Measurements from ENCODE around the gene IPP. TPM values are rescaled to one million over a fixed set of nuclear protein-coding genes. Genes with fewer than 3 reads are reported as not detected.
"Not testable (repeated sequence)": the region's sequence is repeated elsewhere in the genome, so short reads cannot be mapped to it uniquely, and the experiment has no call there.

The IPP gene
- total RNA-seq, 1 experiment from 2014 or later: 11.4 TPM

- DNase-seq: no peak
- Histone ChIP-seq H3K27ac (no peak overlapping the region), H3K4me1 (peaks cover 6% of the 10 kb centered on the region)
Observed at GRCh38 chr1:45682942-45683341, 67.5 kb downstream of the IPP start.

GRCh38 chr1:45679123-45679522 is 71.3 kb downstream of the IPP start:
- no peaks in the 10 kb centered on the region for H3K27me3 ChIP-seq
- H3K27ac ChIP-seq: no peak overlapping the region
- peaks cover 14% of the 10 kb centered on the region; the same call in 1 of the 2 replicates for H3K36me3 ChIP-seq
- H3K9me3 ChIP-seq (replicated peaks): no peaks in the 10 kb centered on the region
- DNase-seq: no peak
- no peak overlapping the region for H3K4me3 ChIP-seq
- peaks cover 3% of the 10 kb centered on the region; the same call in 1 of the 2 replicates for H3K4me1 ChIP-seq

More at GRCh38 chr1:45682942-45683341, 67.5 kb downstream of the IPP start:
- no peaks in the 10 kb centered on the region for H3K9me3 ChIP-seq (replicated peaks)
- no peak overlapping the region for H3K4me3 ChIP-seq
- H3K27me3 ChIP-seq: no peaks in the 10 kb centered on the region
- peaks cover 6% of the 10 kb centered on the region; the same call in 1 of the 2 replicates for H3K36me3 ChIP-seq

GRCh38 chr1:45678489-45678888 is 72.0 kb downstream of the IPP start:
- no peak overlapping the region for H3K27ac ChIP-seq
- no peaks in the 10 kb centered on the region for H3K27me3 ChIP-seq
- H3K4me1 ChIP-seq: peaks cover 7% of the 10 kb centered on the region; the same call in 1 of the 2 replicates
- no peaks in the 10 kb centered on the region for H3K9me3 ChIP-seq (replicated peaks)
- no peak overlapping the region for H3K4me3 ChIP-seq
- DNase-seq: no peak
- H3K36me3 ChIP-seq: peaks cover 14% of the 10 kb centered on the region

- Histone ChIP-seq H3K36me3 (peaks cover 14% of the 10 kb centered on the region), H3K4me1 (peaks cover 7% of the 10 kb centered on the region; the same call in 1 of the 2 replicates), H3K9me3 (replicated peaks) (no peaks in the 10 kb centered on the region), H3K27me3 (no peaks in the 10 kb centered on the region), H3K27ac (no peak overlapping the region), H3K4me3 (no peak overlapping the region)
- no peak for DNase-seq
Observed at GRCh38 chr1:45677751-45678245, 72.7 kb downstream of the IPP start.

GRCh38 chr1:45676553-45676952 is 73.9 kb downstream of the IPP start:
- not testable (repeated sequence) for H3K9me3 ChIP-seq (replicated peaks); DNase-seq; H3K4me1 ChIP-seq; H3K27ac ChIP-seq; H3K4me3 ChIP-seq; H3K27me3 ChIP-seq
- peaks cover 14% of the 10 kb centered on the region for H3K36me3 ChIP-seq

- DNase-seq: no peak
- no peaks in the 10 kb centered on the region for H3K27me3 ChIP-seq
- peaks cover 11% of the 10 kb centered on the region for H3K36me3 ChIP-seq
- H3K9me3 ChIP-seq (replicated peaks): no peaks in the 10 kb centered on the region
- no peak overlapping the region for H3K4me3 ChIP-seq
- H3K27ac ChIP-seq: no peak overlapping the region
- H3K4me1 ChIP-seq: peaks cover 7% of the 10 kb centered on the region; the same call in 1 of the 2 replicates
Observed at GRCh38 chr1:45674478-45674877, 76.0 kb downstream of the IPP start.

- H3K4me1 ChIP-seq: peaks cover 4% of the 10 kb centered on the region; the same call in 1 of the 2 replicates
- peaks cover 11% of the 10 kb centered on the region for H3K36me3 ChIP-seq
- no peak overlapping the region for H3K27ac ChIP-seq
- DNase-seq: no peak
- H3K9me3 ChIP-seq (replicated peaks): no peaks in the 10 kb centered on the region
- H3K4me3 ChIP-seq: no peak overlapping the region
- H3K27me3 ChIP-seq: no peaks in the 10 kb centered on the region
Observed at GRCh38 chr1:45673956-45674355, 76.5 kb downstream of the IPP start.

- Histone ChIP-seq H3K27me3 (no peaks in the 10 kb centered on the region), H3K4me1 (peaks cover 4% of the 10 kb centered on the region; the same call in 1 of the 2 replicates), H3K4me3 (no peak overlapping the region), H3K27ac (no peak overlapping the region), H3K9me3 (replicated peaks) (no peaks in the 10 kb centered on the region), H3K36me3 (peaks cover 8% of the 10 kb centered on the region)
- no peak for DNase-seq
Observed at GRCh38 chr1:45669859-45670655, 80.4 kb downstream of the IPP start.

- Histone ChIP-seq H3K4me1 (peaks cover 4% of the 10 kb centered on the region; the same call in 1 of the 2 replicates), H3K9me3 (replicated peaks) (no peaks in the 10 kb centered on the region), H3K4me3 (no peak overlapping the region), H3K27me3 (no peaks in the 10 kb centered on the region), H3K36me3 (peaks cover 1% of the 10 kb centered on the region), H3K27ac (no peak overlapping the region)
- DNase-seq: no peak
Observed at GRCh38 chr1:45669379-45669778, 81.1 kb downstream of the IPP start.

GRCh38 chr1:45668526-45668925 is 81.9 kb downstream of the IPP start:
- no peak for DNase-seq
- H3K36me3 ChIP-seq: no peaks in the 10 kb centered on the region; the same call in 1 of the 2 replicates
- H3K27me3 ChIP-seq: no peaks in the 10 kb centered on the region
- H3K9me3 ChIP-seq (replicated peaks): no peaks in the 10 kb centered on the region
- H3K4me3 ChIP-seq: no peak overlapping the region
- H3K4me1 ChIP-seq: no peaks in the 10 kb centered on the region
- H3K27ac ChIP-seq: no peak overlapping the region

GRCh38 chr1:45667321-45668111 is 82.9 kb downstream of the IPP start:
- no peaks in the 10 kb centered on the region; the same call in 1 of the 2 replicates for H3K36me3 ChIP-seq
- no peak overlapping the region for H3K27ac ChIP-seq
- DNase-seq: no peak

GRCh38 chr1:45666836-45667235 is 83.6 kb downstream of the IPP start:
- no peaks in the 10 kb centered on the region; the same call in 1 of the 2 replicates for H3K9me3 ChIP-seq (replicated peaks)
- no peaks in the 10 kb centered on the region; the same call in 1 of the 2 replicates for H3K36me3 ChIP-seq
- DNase-seq: no peak
- H3K27me3 ChIP-seq: no peaks in the 10 kb centered on the region
- H3K4me1 ChIP-seq: no peaks in the 10 kb centered on the region
- H3K27ac ChIP-seq: no peak overlapping the region
- H3K4me3 ChIP-seq: no peak overlapping the region

More at GRCh38 chr1:45667321-45668111, 82.9 kb downstream of the IPP start:
- Histone ChIP-seq H3K9me3 (replicated peaks) (no peaks in the 10 kb centered on the region; the same call in 1 of the 2 replicates), H3K27me3 (no peaks in the 10 kb centered on the region), H3K4me1 (no peaks in the 10 kb centered on the region), H3K4me3 (no peak overlapping the region)

- Histone ChIP-seq H3K9me3 (replicated peaks) (no peaks in the 10 kb centered on the region; the same call in 1 of the 2 replicates), H3K4me1 (no peaks in the 10 kb centered on the region), H3K4me3 (no peak overlapping the region), H3K27me3 (no peaks in the 10 kb centered on the region), H3K27ac (no peak overlapping the region), H3K36me3 (peaks cover 57% of the 10 kb centered on the region)
- no peak for DNase-seq
Observed at GRCh38 chr1:45660336-45660735, 90.1 kb downstream of the IPP start.

- Histone ChIP-seq H3K4me3 (no peak overlapping the region), H3K27ac (no peak overlapping the region), H3K27me3 (no peaks in the 10 kb centered on the region), H3K9me3 (replicated peaks) (no peaks in the 10 kb centered on the region; the same call in 1 of the 2 replicates), H3K36me3 (peaks cover 68% of the 10 kb centered on the region), H3K4me1 (no peaks in the 10 kb centered on the region)
- DNase-seq: no peak
Observed at GRCh38 chr1:45659222-45659621, 91.2 kb downstream of the IPP start.

GRCh38 chr1:45658171-45658570 is 92.3 kb downstream of the IPP start:
- Histone ChIP-seq H3K4me3 (no peak overlapping the region), H3K27me3 (no peaks in the 10 kb centered on the region), H3K36me3 (peaks cover 75% of the 10 kb centered on the region), H3K27ac (no peak overlapping the region), H3K4me1 (no peaks in the 10 kb centered on the region), H3K9me3 (replicated peaks) (no peaks in the 10 kb centered on the region; the same call in 1 of the 2 replicates)
- no peak for DNase-seq
